SK-N-SH (cell line): ENCODE results near the gene ADAMTS15. TPM values are rescaled to one million over a fixed set of nuclear protein-coding genes. Genes with fewer than 3 reads are reported as not detected.

Source experiments
- CTCF ChIA-PET: fragments of 300-600, 350-600 bp; formaldehyde crosslinking; extraction: SDS; loops from one replicate; lab custom pipeline; 2021; lab: Yijun Ruan, JAX
- POLR2A ChIA-PET: fragments of 350-600 bp; sonication (Branson Sonifier 250); formaldehyde crosslinking; extraction: SDS; loops from one replicate; lab custom pipeline; 2020; ENCODE audit warnings: antibody characterized with exemption, inconsistent platforms; lab: Yijun Ruan, JAX
- DNase-seq: peaks from one replicate; pipeline ENCODE4 v3.0.0; 2012
- H2AFZ ChIP-seq: fragments of 200-600 bp; sonication (generic); 2 replicates; pipeline ENCODE4 v1.8.1; 2016; ENCODE audit warnings: antibody characterized with exemption, mild to moderate bottlenecking, low read depth
- H3F3A ChIP-seq: fragments of 200-600 bp; sonication (generic); replicated peaks from 2 replicates; pipeline ENCODE3; 2016; ENCODE audit warnings: antibody characterized with exemption, mild to moderate bottlenecking; ENCODE audit not compliant: insufficient read depth
- H3K27ac ChIP-seq, 2 experiments: fragments of 200-500 bp in 1 of 2; fragments of 200-600 bp in 1 of 2; sonication (Bioruptor generic) in 1 of 2; sonication (generic), shearing (Covaris generic) in 1 of 2; 2 replicates each; pipeline versions ENCODE4 v1.5.1 to v1.6.1; 2014 to 2016; ENCODE audit warnings: low read depth in 2 of 2, inconsistent platforms in 1 of 2, low read length in 1 of 2, mild to moderate bottlenecking in 1 of 2, mixed read lengths in 1 of 2
- H3K27me3 ChIP-seq: fragments of 200-600 bp; sonication (generic), shearing (Covaris generic); 2 replicates; pipeline ENCODE4 v1.6.1; 2016; ENCODE audit warnings: mixed run types; ENCODE audit not compliant: insufficient read depth
- H3K36me3 ChIP-seq, 2 experiments: fragments of 200-500 bp in 1 of 2; fragments of 200-600 bp in 1 of 2; sonication (Bioruptor generic) in 1 of 2; sonication (generic) in 1 of 2; replicated peaks in 1 of 2; 2 replicates each; pipeline versions ENCODE3 to v1.5.1; 2014 to 2016; ENCODE audit warnings: low read length in 1 of 2, mild to moderate bottlenecking in 1 of 2; ENCODE audit not compliant: insufficient read depth in 2 of 2, control insufficient read depth in 1 of 2
- H3K4me1 ChIP-seq, 2 experiments: fragments of 200-500 bp in 1 of 2; fragments of 200-600 bp in 1 of 2; sonication (Bioruptor generic) in 1 of 2; sonication (generic), shearing (Covaris generic) in 1 of 2; 2 replicates each; pipeline versions ENCODE4 v1.5.1 to v1.6.1; 2014 to 2016; ENCODE audit warnings: low read depth in 1 of 2, low read length in 1 of 2, mixed run types in 1 of 2; ENCODE audit not compliant: insufficient read depth in 2 of 2, control insufficient read depth in 1 of 2
- H3K4me2 ChIP-seq: fragments of 200-600 bp; sonication (generic), shearing (Covaris generic); 2 replicates; pipeline ENCODE4 v1.6.1; 2017; ENCODE audit warnings: mixed run types
- H3K4me3 ChIP-seq, 2 experiments: fragments of 200-500 bp in 1 of 2; fragments of 200-600 bp in 1 of 2; sonication (Bioruptor generic) in 1 of 2; sonication (generic), shearing (Covaris generic) in 1 of 2; 2 replicates each; pipeline versions ENCODE4 v1.5.1 to v1.8.1; 2014 to 2016; ENCODE audit warnings: low read depth in 2 of 2, inconsistent platforms in 1 of 2, low read length in 1 of 2, mild to moderate bottlenecking in 1 of 2, mixed read lengths in 1 of 2, moderate library complexity in 1 of 2
- H3K79me2 ChIP-seq: fragments of 200-600 bp; sonication (generic); 2 replicates; pipeline ENCODE4 v1.8.1; 2017; ENCODE audit warnings: mild to moderate bottlenecking; ENCODE audit not compliant: insufficient read depth
- H3K9ac ChIP-seq: fragments of 200-600 bp; sonication (generic); 2 replicates; pipeline ENCODE4 v1.6.1; 2017; ENCODE audit warnings: mixed run types
- H3K9me2 ChIP-seq: fragments of 200-600 bp; sonication (generic); 2 replicates; pipeline ENCODE4 v1.6.1; 2017; ENCODE audit warnings: mixed run types
- H3K9me3 ChIP-seq: fragments of 200-600 bp; sonication (generic); 2 replicates; pipeline ENCODE4 v1.6.1; 2017; ENCODE audit warnings: mixed run types, mild to moderate bottlenecking, moderate library complexity
- H4K20me1 ChIP-seq: fragments of 200-600 bp; sonication (generic); 2 replicates; pipeline ENCODE4 v1.6.1; 2017; ENCODE audit warnings: mild to moderate bottlenecking, mixed run types; ENCODE audit not compliant: insufficient read depth
- CHD2 ChIP-seq: fragments of 150-350 bp; IDR thresholded peaks from 2 replicates; pipeline ENCODE4 v1.6.1; 2018; ENCODE audit warnings: low read length; ENCODE audit not compliant: partially characterized antibody
- ELF1 ChIP-seq: IDR thresholded peaks from 2 replicates; pipeline ENCODE4 v1.4.0; 2012
- EP300 ChIP-seq, 2 experiments: IDR thresholded peaks; 2 replicates each; pipeline versions ENCODE4 v1.4.0 to v1.6.1; 2012; ENCODE audit warnings: borderline replicate concordance in 1 of 2, low read depth in 1 of 2, low read length in 1 of 2
- EZH2phosphoT487 ChIP-seq: fragments of 200-600 bp; sonication (generic); IDR thresholded peaks from 2 replicates; pipeline ENCODE4 v1.6.1; 2017; ENCODE audit warnings: low read depth, mixed run types, mild to moderate bottlenecking, antibody characterized with exemption, moderate library complexity, borderline replicate concordance
- FOSL2 ChIP-seq: IDR thresholded peaks from 2 replicates; pipeline ENCODE4 v1.4.0; 2012; ENCODE audit warnings: low read depth, mild to moderate bottlenecking, moderate library complexity, borderline replicate concordance
- FOXM1 ChIP-seq: IDR thresholded peaks from 2 replicates; pipeline ENCODE4 v1.4.0; 2012; ENCODE audit warnings: low read depth, mild to moderate bottlenecking
- MXI1 ChIP-seq: IDR thresholded peaks from 2 replicates; pipeline ENCODE4 v1.6.1; 2012; ENCODE audit warnings: mild to moderate bottlenecking, low read depth, low read length, improper control_type of control experiment
- NRF1 ChIP-seq: IDR thresholded peaks from 2 replicates; pipeline ENCODE4 v1.6.1; 2012; ENCODE audit warnings: low read depth, mild to moderate bottlenecking, low read length
- RAD21 ChIP-seq: IDR thresholded peaks from 2 replicates; pipeline ENCODE4 v1.6.1; 2012; ENCODE audit warnings: mild to moderate bottlenecking, low read length
- RCOR1 ChIP-seq: fragments of 150-350 bp; IDR thresholded peaks from 2 replicates; pipeline ENCODE4 v1.6.1; 2017; ENCODE audit warnings: antibody characterized with exemption, low read length
- RFX5 ChIP-seq: IDR thresholded peaks from 2 replicates; pipeline ENCODE4 v1.6.1; 2012; ENCODE audit warnings: mild to moderate bottlenecking, improper control_type of control experiment, low read length
- SIN3A ChIP-seq: IDR thresholded peaks from 2 replicates; pipeline ENCODE4 v1.6.1; 2012; ENCODE audit warnings: low read depth, mild to moderate bottlenecking, low read length, moderate library complexity, borderline replicate concordance
- TCF12 ChIP-seq: IDR thresholded peaks from 2 replicates; pipeline ENCODE4 v1.4.0; 2012
- WGBS: methylation state at CpG from one replicate; pipeline ENCODE4 v1.1.6; 2017; ENCODE audit warnings: low lambda C conversion rate; 5-methylcytosine and 5-hydroxymethylcytosine counted together
- polyA plus RNA-seq, 3 experiments: library from polyadenylated mRNA; depleted of rRNA; stranded (reverse); fragments of >200 nt; gene quantifications; 2 replicates each; pipeline ENCODE4 v1.2.3, GENCODE V29; 2012
- TF ChIP-seq, protein P1 (sequence below): fragments of 200-600 bp; sonication (generic); IDR thresholded peaks from 2 replicates; pipeline ENCODE4 v1.6.1; 2017; ENCODE audit warnings: antibody characterized with exemption, mild to moderate bottlenecking, moderate library complexity
- TF ChIP-seq, protein P2 (sequence below): IDR thresholded peaks from 2 replicates; pipeline ENCODE4 v1.4.0; 2012; ENCODE audit warnings: low read depth, borderline replicate concordance
- TF ChIP-seq, protein P3 (sequence below): IDR thresholded peaks from 2 replicates; pipeline ENCODE4 v1.4.0; 2012; ENCODE audit warnings: low read depth
- TF ChIP-seq, protein P4 (sequence below): fragments of 150-350 bp; IDR thresholded peaks from 2 replicates; pipeline ENCODE4 v1.6.1; 2016; ENCODE audit warnings: mild to moderate bottlenecking, low read depth, low read length
- TF ChIP-seq, protein P5 (sequence below): IDR thresholded peaks from 2 replicates; pipeline ENCODE4; 2012

Gene ADAMTS15
- polyA plus RNA-seq, 1 of the 3 experiments (the other 2 are of a cell fraction): 1.1 TPM

DNA sequence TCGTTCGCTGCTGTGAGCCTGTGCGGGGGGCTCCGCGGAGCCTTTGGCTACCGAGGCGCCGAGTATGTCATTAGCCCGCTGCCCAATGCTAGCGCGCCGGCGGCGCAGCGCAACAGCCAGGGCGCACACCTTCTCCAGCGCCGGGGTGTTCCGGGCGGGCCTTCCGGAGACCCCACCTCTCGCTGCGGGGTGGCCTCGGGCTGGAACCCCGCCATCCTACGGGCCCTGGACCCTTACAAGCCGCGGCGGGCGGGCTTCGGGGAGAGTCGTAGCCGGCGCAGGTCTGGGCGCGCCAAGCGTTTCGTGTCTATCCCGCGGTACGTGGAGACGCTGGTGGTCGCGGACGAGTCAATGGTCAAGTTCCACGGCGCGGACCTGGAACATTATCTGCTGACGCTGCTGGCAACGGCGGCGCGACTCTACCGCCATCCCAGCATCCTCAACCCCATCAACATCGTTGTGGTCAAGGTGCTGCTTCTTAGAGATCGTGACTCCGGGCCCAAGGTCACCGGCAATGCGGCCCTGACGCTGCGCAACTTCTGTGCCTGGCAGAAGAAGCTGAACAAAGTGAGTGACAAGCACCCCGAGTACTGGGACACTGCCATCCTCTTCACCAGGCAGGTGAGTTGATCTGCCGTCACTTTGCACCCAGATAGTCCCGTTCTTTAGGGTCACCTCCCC, 1.0 kb downstream of the ADAMTS15 start:
- peak overlapping the region; percentile 92; the same call in 1 of the 2 replicates for H2AFZ ChIP-seq

More for the DNA sequence above, 1.0 kb downstream of the ADAMTS15 start:
- no peaks in the 10 kb centered on the region for H3K9me3 ChIP-seq
- no peaks in the 10 kb centered on the region for H3K27me3 ChIP-seq
- H3K4me1 ChIP-seq: peaks cover 4 to 9% of the 10 kb centered on the region in 2 experiments; a peak in 2 of 4 replicates
- no peaks in the 10 kb centered on the region for H4K20me1 ChIP-seq
- POLR2A ChIA-PET: no interaction called here
- WGBS: 11% methylated on average over 12 of the region's 64 CpGs
- CTCF ChIA-PET: interaction anchor here (0.9 to 3.0 kb wide), 3 partner anchors 15 to 413 kb away, joined by 3 to 20 read pairs (median 5); no protein-coding TSS in a partner anchor
- no peaks in the 10 kb centered on the region for H3K36me3 ChIP-seq
- peak; percentile 52 for DNase-seq
- H3K27ac ChIP-seq: no peak overlapping the region
- peaks cover 3% of the 10 kb centered on the region for H3F3A ChIP-seq
- peak overlapping the region; percentile 98 for H3K4me2 ChIP-seq
- TF ChIP-seq, protein P1, sequence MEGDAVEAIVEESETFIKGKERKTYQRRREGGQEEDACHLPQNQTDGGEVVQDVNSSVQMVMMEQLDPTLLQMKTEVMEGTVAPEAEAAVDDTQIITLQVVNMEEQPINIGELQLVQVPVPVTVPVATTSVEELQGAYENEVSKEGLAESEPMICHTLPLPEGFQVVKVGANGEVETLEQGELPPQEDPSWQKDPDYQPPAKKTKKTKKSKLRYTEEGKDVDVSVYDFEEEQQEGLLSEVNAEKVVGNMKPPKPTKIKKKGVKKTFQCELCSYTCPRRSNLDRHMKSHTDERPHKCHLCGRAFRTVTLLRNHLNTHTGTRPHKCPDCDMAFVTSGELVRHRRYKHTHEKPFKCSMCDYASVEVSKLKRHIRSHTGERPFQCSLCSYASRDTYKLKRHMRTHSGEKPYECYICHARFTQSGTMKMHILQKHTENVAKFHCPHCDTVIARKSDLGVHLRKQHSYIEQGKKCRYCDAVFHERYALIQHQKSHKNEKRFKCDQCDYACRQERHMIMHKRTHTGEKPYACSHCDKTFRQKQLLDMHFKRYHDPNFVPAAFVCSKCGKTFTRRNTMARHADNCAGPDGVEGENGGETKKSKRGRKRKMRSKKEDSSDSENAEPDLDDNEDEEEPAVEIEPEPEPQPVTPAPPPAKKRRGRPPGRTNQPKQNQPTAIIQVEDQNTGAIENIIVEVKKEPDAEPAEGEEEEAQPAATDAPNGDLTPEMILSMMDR: no peak
- TF ChIP-seq RAD21 (no peak), CHD2 (no peak), SIN3A (no peak), EZH2phosphoT487 (no peak), TCF12 (no peak), ELF1 (no peak), NRF1 (no peak), RCOR1 (no peak), FOXM1 (no peak), EP300 (IDR thresholded peaks at IDR 0.05; ENCODE audit: borderline replicate concordance in 1 of 2, low read depth in 1 of 2, low read length in 1 of 2) (no peak), MXI1 (no peak), FOSL2 (no peak), RFX5 (no peak)
- TF ChIP-seq, protein P2, sequence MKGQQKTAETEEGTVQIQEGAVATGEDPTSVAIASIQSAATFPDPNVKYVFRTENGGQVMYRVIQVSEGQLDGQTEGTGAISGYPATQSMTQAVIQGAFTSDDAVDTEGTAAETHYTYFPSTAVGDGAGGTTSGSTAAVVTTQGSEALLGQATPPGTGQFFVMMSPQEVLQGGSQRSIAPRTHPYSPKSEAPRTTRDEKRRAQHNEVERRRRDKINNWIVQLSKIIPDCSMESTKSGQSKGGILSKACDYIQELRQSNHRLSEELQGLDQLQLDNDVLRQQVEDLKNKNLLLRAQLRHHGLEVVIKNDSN: no peak
- TF ChIP-seq, protein P3, sequence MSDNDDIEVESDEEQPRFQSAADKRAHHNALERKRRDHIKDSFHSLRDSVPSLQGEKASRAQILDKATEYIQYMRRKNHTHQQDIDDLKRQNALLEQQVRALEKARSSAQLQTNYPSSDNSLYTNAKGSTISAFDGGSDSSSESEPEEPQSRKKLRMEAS: no peak
- TF ChIP-seq, protein P4, sequence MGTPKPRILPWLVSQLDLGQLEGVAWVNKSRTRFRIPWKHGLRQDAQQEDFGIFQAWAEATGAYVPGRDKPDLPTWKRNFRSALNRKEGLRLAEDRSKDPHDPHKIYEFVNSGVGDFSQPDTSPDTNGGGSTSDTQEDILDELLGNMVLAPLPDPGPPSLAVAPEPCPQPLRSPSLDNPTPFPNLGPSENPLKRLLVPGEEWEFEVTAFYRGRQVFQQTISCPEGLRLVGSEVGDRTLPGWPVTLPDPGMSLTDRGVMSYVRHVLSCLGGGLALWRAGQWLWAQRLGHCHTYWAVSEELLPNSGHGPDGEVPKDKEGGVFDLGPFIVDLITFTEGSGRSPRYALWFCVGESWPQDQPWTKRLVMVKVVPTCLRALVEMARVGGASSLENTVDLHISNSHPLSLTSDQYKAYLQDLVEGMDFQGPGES: no peak
- TF ChIP-seq, protein P5, sequence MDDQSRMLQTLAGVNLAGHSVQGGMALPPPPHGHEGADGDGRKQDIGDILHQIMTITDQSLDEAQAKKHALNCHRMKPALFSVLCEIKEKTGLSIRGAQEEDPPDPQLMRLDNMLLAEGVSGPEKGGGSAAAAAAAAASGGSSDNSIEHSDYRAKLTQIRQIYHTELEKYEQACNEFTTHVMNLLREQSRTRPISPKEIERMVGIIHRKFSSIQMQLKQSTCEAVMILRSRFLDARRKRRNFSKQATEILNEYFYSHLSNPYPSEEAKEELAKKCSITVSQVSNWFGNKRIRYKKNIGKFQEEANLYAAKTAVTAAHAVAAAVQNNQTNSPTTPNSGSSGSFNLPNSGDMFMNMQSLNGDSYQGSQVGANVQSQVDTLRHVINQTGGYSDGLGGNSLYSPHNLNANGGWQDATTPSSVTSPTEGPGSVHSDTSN: no peak
- TF ChIP-seq, all 33 proteins: peak for 0
- no peaks in the 10 kb centered on the region for H3K9me2 ChIP-seq
- no peaks in the 10 kb centered on the region; the same call in 1 of the 2 replicates for H3K79me2 ChIP-seq
- peak overlapping the region; percentile 54; the same call in 1 of the 2 replicates for H3K9ac ChIP-seq
- H3K4me3 ChIP-seq: peak overlapping the region; percentile 59 to 83
